ENCODE results near the gene PYGO2. TPM values are rescaled to one million over a fixed set of nuclear protein-coding genes. Genes with fewer than 3 reads are reported as not detected.

PYGO2 gene
- total and polyA plus RNA-seq, 2 donors from 2014 or later, result 26.9 to 32.8 TPM

DNA sequence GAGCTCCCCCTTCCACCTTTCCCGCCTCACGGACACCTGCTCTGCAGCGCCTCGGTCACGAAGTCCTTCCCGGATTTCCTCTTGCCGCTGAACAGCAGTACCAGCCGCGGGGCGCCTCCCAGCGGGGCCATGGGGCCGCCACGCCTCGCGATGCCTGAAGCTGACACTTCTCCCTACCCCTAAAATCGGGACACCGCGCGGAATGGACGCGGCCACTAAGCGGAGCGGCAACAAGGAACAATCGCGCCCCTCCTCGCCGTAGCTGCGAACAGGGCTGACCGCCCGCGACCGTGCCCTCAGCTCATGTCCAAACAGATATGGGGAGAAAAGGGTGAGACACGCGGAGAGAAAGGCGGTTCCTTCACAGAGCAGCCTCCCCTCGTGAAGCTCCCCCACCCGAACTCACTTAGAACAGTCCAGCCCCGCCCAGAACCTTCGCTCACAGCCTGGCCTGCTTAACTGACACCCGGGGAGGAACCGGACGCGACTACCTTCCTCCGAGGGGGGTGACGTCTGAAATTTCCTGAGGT lies 25.0 kb downstream of the PYGO2 start, which contains the start of gene PMVK:
Gene PMVK, minus strand, starts transcription at position 165 of the 530 bp plus-strand sequence. Its CDS starts 34 bp downstream, at position 131.
- Histone ChIP-seq H3K4me1 (ENCODE audit: control insufficient read depth in 2 of 3, insufficient read depth in 2 of 3, low read depth in 1 of 3, low read length in 3 of 3) (peaks cover 0 to 19% (median 10%) of the 10 kb centered on the region in 3 donors), H3K27me3 (ENCODE audit: control insufficient read depth, insufficient read depth, low read length) (no peaks in the 10 kb centered on the region), H3K9me3 (ENCODE audit: control insufficient read depth in 2 of 3, insufficient read depth in 1 of 3, low read length in 3 of 3) (no peaks in the 10 kb centered on the region), H3K27ac (ENCODE audit: low read depth in 2 of 2, low read length in 2 of 2) (peak within 1 kb of the TSS; percentile 100), H3K36me3 (ENCODE audit: control insufficient read depth in 2 of 3, insufficient read depth in 3 of 3, low read length in 3 of 3) (no peaks in the 10 kb centered on the region), H3K4me3 (ENCODE audit: low read length in 3 of 3) (peak within 1 kb of the TSS; percentile 82 to 98 (median 91)), H3K9ac (ENCODE audit: low read length in 3 of 3) (peak within 1 kb of the TSS; percentile 48 to 99 (median 92))
- FAIRE-seq, result no peak
- TF ChIP-seq, protein P1, sequence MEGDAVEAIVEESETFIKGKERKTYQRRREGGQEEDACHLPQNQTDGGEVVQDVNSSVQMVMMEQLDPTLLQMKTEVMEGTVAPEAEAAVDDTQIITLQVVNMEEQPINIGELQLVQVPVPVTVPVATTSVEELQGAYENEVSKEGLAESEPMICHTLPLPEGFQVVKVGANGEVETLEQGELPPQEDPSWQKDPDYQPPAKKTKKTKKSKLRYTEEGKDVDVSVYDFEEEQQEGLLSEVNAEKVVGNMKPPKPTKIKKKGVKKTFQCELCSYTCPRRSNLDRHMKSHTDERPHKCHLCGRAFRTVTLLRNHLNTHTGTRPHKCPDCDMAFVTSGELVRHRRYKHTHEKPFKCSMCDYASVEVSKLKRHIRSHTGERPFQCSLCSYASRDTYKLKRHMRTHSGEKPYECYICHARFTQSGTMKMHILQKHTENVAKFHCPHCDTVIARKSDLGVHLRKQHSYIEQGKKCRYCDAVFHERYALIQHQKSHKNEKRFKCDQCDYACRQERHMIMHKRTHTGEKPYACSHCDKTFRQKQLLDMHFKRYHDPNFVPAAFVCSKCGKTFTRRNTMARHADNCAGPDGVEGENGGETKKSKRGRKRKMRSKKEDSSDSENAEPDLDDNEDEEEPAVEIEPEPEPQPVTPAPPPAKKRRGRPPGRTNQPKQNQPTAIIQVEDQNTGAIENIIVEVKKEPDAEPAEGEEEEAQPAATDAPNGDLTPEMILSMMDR (IDR thresholded peaks at IDR 0.05; ENCODE audit: borderline replicate concordance, extremely low read depth, insufficient read depth), result peak; percentile 15
- DNase-seq, result peak; percentile 96 to 99 (median 98)
- intact Hi-C loops (cut with DNase I), result no loop called here

DNA sequence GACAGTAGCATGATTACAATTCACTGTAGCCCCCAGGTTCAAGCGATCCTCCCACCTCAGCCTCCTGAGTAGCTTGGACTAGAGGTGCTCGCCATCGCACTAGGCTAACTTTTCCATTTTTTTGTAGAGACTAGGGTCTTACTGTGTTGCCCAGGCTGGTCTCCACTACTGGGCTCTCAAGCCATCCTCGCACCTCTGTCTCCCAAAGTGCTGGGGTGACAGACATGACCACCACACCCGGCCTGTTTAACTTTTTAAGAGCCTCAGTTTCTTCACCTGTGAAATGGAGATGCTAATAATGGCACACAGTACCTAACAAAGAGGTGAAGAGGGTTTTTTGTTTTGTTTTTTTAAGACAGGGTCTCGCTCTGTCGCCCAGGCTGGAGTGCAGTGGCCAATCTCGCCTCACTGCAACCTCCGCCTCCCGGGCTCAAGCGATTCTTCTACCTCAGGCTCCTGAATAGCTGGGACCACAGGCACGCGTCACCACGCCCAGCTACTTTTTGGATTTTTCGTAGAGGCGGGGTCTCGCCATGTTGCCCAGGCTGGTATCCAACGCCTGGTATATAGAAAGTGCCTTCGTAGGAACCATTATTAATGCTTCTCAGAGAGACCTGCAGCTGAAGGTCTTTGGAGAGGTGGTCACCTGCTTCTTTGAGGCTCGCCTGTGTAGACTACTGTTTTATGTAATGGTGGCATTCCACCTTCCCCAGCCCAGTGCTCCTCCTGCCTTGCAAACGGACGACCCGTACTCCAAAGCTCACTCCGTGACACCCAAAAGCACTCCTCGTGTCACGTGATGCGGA lies 25.6 kb downstream of the PYGO2 start:
- Histone ChIP-seq H3K27ac (ENCODE audit: low read depth in 2 of 2, low read length in 2 of 2) (peak overlapping the region; percentile 100), H3K9ac (ENCODE audit: low read length in 3 of 3) (peak overlapping the region; percentile 48 to 99 (median 92)), H3K36me3 (ENCODE audit: control insufficient read depth in 2 of 3, insufficient read depth in 3 of 3, low read length in 3 of 3) (no peaks in the 10 kb centered on the region), H3K27me3 (ENCODE audit: control insufficient read depth, insufficient read depth, low read length) (no peaks in the 10 kb centered on the region), H3K9me3 (ENCODE audit: control insufficient read depth in 2 of 3, insufficient read depth in 1 of 3, low read length in 3 of 3) (no peaks in the 10 kb centered on the region), H3K4me1 (ENCODE audit: control insufficient read depth in 2 of 3, insufficient read depth in 2 of 3, low read depth in 1 of 3, low read length in 3 of 3) (peaks cover 0 to 14% (median 10%) of the 10 kb centered on the region in 3 donors), H3K4me3 (ENCODE audit: low read length in 3 of 3) (peak overlapping the region; percentile 82 to 98 (median 91))
- TF ChIP-seq, protein P1 (IDR thresholded peaks at IDR 0.05; ENCODE audit: borderline replicate concordance, extremely low read depth, insufficient read depth), result no peak
- intact Hi-C loops (cut with DNase I), result no loop called here
- peak in 1 of 5 donors; percentile 71 for DNase-seq
- no peak for FAIRE-seq

DNA sequence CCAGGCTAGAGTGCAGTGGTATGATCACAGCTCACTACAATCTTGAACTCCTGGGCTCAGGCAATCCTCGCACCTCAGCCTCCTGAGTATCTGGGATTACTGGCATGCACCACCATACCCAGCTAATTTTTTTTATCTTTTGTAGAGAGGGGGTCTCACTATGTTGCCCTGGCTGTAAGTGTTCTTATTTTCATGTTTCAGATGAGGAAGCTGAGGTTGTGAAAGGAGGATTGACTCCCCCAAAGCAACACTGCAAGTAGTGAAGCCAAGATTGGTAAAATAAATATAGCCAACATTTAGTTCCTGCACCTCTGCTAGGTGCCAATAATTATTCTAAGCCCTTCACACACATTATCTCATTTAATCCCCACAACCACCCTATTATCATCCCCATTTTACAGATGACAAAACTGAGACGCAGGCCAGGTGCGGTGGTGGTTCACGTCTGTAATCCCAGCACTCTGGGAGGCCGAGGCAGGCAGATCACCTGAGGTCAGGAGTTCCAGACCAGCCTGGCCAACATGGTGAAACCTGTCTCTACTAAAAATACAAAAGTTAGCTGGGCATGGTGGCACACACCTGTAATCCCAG lies 27.1 kb downstream of the PYGO2 start:
- intact Hi-C loops (cut with DNase I), result no loop called here
- H3K9me3 ChIP-seq (ENCODE audit: control insufficient read depth in 2 of 3, insufficient read depth in 1 of 3, low read length in 3 of 3), result no peaks in the 10 kb centered on the region
- H3K36me3 ChIP-seq (ENCODE audit: control insufficient read depth in 2 of 3, insufficient read depth in 3 of 3, low read length in 3 of 3), result peaks cover 0 to under 1% (median 0%) of the 10 kb centered on the region in 3 donors
- H3K27me3 ChIP-seq (ENCODE audit: control insufficient read depth, insufficient read depth, low read length), result no peaks in the 10 kb centered on the region
- no peak overlapping the region for H3K9ac ChIP-seq (ENCODE audit: low read length in 3 of 3)
- no peak overlapping the region for H3K4me3 ChIP-seq (ENCODE audit: low read length in 3 of 3)
- peaks cover 0 to 11% (median 10%) of the 10 kb centered on the region in 3 donors for H3K4me1 ChIP-seq (ENCODE audit: control insufficient read depth in 2 of 3, insufficient read depth in 2 of 3, low read depth in 1 of 3, low read length in 3 of 3)
- no peak for FAIRE-seq
- TF ChIP-seq, protein P1 (IDR thresholded peaks at IDR 0.05; ENCODE audit: borderline replicate concordance, extremely low read depth, insufficient read depth), result no peak
- no peak overlapping the region for H3K27ac ChIP-seq (ENCODE audit: low read depth in 2 of 2, low read length in 2 of 2)
- DNase-seq, result peak in 1 of 5 donors; percentile 46

Measured in kidney (tissue), 14 donors.